ENCODE measurements around the gene SYT1. TPM values are rescaled to one million over a fixed set of nuclear protein-coding genes. Genes with fewer than 3 reads are reported as not detected.

The SYT1 gene
- total and polyA plus RNA-seq, 2 of the 8 experiments (the other 6 are each of a cell fraction or from before 2014, with no cell fraction given): 11.0 to 34.6 TPM

GRCh38 chr12:79378496-79378895 is 513.9 kb downstream of the SYT1 start:
- no peak overlapping the region for H2BK12ac ChIP-seq (ENCODE audit: low read depth, low read length)
- no peak overlapping the region for H4K5ac ChIP-seq (ENCODE audit: insufficient read length, low read depth, low read length)
- H3K14ac ChIP-seq (ENCODE audit: insufficient read length): no peak overlapping the region
- no peak overlapping the region for H3K23ac ChIP-seq (ENCODE audit: insufficient read length)
- FAIRE-seq (no peak), DNase-seq (ENCODE audit: low read depth in 1 of 2, low spot score in 2 of 2) (no peak)
- ChIA-PET CTCF (ENCODE audit: partially characterized antibody) (no interaction called here), POLR2A (ENCODE audit: partially characterized antibody) (no interaction called here)
- H3K56ac ChIP-seq (replicated peaks; ENCODE audit: insufficient read length, low read depth, low read length): no peak overlapping the region
- no peak for TF ChIP-seq POLR2AphosphoS5 (IDR thresholded peaks at IDR 0.05; ENCODE audit: low read depth, low read length)
- TF ChIP-seq RAD21 (IDR thresholded peaks at IDR 0.05 in 1 of 2, conservative IDR thresholded peaks at IDR 0.05 in 1 of 2; ENCODE audit: low read depth in 2 of 2, low read length in 2 of 2): no peak
- TF ChIP-seq KDM4A (IDR thresholded peaks at IDR 0.05; ENCODE audit: low read depth, low read length, severe bottlenecking): no peak
- H3K4me3 ChIP-seq (ENCODE audit: extremely low read depth in 1 of 4, insufficient read depth in 2 of 4, low read depth in 3 of 4, low read length in 4 of 4): no peak overlapping the region
- H3K4me2 ChIP-seq (ENCODE audit: insufficient read depth in 1 of 2, low read depth in 2 of 2, low read length in 2 of 2): no peak overlapping the region
- no peaks in the 10 kb centered on the region for H3K36me3 ChIP-seq (ENCODE audit: control insufficient read depth in 2 of 4, insufficient read depth in 4 of 4, low read length in 3 of 4)
- H2AK5ac ChIP-seq (ENCODE audit: low read depth, low read length): no peak overlapping the region
- H3K79me1 ChIP-seq (ENCODE audit: low read depth, low read length): no peaks in the 10 kb centered on the region
- no peak overlapping the region for H4K8ac ChIP-seq (ENCODE audit: extremely low read depth, insufficient read depth, low read length)
- no peak overlapping the region for H3K4ac ChIP-seq (replicated peaks; ENCODE audit: insufficient read length, low read depth, low read length)
- no peak overlapping the region for H3K9ac ChIP-seq (replicated peaks in 1 of 4; ENCODE audit: extremely low read depth in 1 of 4, low read depth in 3 of 4, low read length in 3 of 4)
- no peaks in the 10 kb centered on the region for H3K79me2 ChIP-seq (ENCODE audit: control insufficient read depth in 1 of 2, insufficient read depth in 2 of 2, low read length in 2 of 2)
- no peak overlapping the region for H3K27ac ChIP-seq (ENCODE audit: low read depth, low read length)
- no peaks in the 10 kb centered on the region for H3K9me3 ChIP-seq (ENCODE audit: insufficient read depth in 2 of 2, low read depth in 1 of 2, low read length in 1 of 2)
- WGBS, 2 experiments (ENCODE audit: extremely low coverage in 1 of 2, insufficient coverage in 1 of 2, insufficient read length in 1 of 2, insufficient replicate concordance in 2 of 2, low coverage in 1 of 2, low lambda C conversion rate in 2 of 2, missing lambda C conversion rate in 1 of 2): 58% methylated on average over 1 of the region's 1 CpG; no CpG with 5 or more reads in 1 of the 2 experiments
- H3K4me1 ChIP-seq (replicated peaks in 1 of 4; ENCODE audit: control insufficient read depth in 3 of 4, insufficient read depth in 4 of 4, low read length in 3 of 4): peaks cover 5 to 24% (median 10%) of the 10 kb centered on the region in 4 experiments; a peak in 5 of 7 replicates
- H3K18ac ChIP-seq (ENCODE audit: extremely low read depth, low read length): no peak overlapping the region
- no peaks in the 10 kb centered on the region for H4K20me1 ChIP-seq (replicated peaks in 1 of 2; ENCODE audit: control insufficient read depth in 1 of 2, insufficient read depth in 2 of 2, low read length in 2 of 2)
- H4K91ac ChIP-seq (replicated peaks; ENCODE audit: insufficient read length, low read length): no peak overlapping the region
- H2BK15ac ChIP-seq (ENCODE audit: low read length): no peak overlapping the region
- H2BK5ac ChIP-seq (ENCODE audit: low read depth, low read length): no peak overlapping the region
- H3K23me2 ChIP-seq (ENCODE audit: low read depth, low read length): no peaks in the 10 kb centered on the region
- no peaks in the 10 kb centered on the region for H3K27me3 ChIP-seq (replicated peaks in 1 of 4; ENCODE audit: control insufficient read depth in 3 of 4, extremely low read depth in 1 of 4, insufficient read depth in 3 of 4, low read length in 3 of 4)
- H2AFZ ChIP-seq (ENCODE audit: low read length): no peak overlapping the region
- H2BK120ac ChIP-seq (replicated peaks; ENCODE audit: low read depth, low read length): no peak overlapping the region
- no peak overlapping the region for H2BK20ac ChIP-seq (ENCODE audit: low read length)

All from H1 (cell line).